Thyroid gland (tissue), 4 donors: ENCODE measurements around the gene GNE. TPM values are rescaled to one million over a fixed set of nuclear protein-coding genes. Genes with fewer than 3 reads are reported as not detected.
"Not testable (repeated sequence)": the region's sequence is repeated elsewhere in the genome, so short reads cannot be mapped to it uniquely, and the experiment has no call there.

ENCODE experiments used
- DNase-seq, 2 donors: peaks; one replicate each; pipeline ENCODE4 v3.0.0-alpha.2; 2019
- H3K27ac ChIP-seq, 3 donors: fragments of 200-600 bp; sonication (generic); 1 replicate in 2 of 3; 2 replicates in 1 of 3; pipeline ENCODE4 v1.5.1; 2016 to 2019; ENCODE audit warnings: mild to moderate bottlenecking in 1 of 3, moderate library complexity in 1 of 3
- H3K27me3 ChIP-seq: fragments of 200-600 bp; sonication (generic); one replicate; pipeline ENCODE4 v1.5.1; 2019
- H3K36me3 ChIP-seq, 2 donors: fragments of 200-600 bp; sonication (generic); one replicate each; pipeline ENCODE4 v1.5.1; 2016 to 2019
- H3K4me1 ChIP-seq, 2 donors: fragments of 200-600 bp; sonication (generic); one replicate each; pipeline ENCODE4 v1.5.1; 2017 to 2019
- H3K4me3 ChIP-seq, 3 donors: fragments of 200-600 bp; sonication (generic); replicated peaks in 1 of 3; 1 replicate in 2 of 3; 2 replicates in 1 of 3; pipeline ENCODE4 v1.5.1; 2016; ENCODE audit warnings: mild to moderate bottlenecking in 1 of 3
- H3K9me3 ChIP-seq: fragments of 200-600 bp; sonication (generic); one replicate; pipeline ENCODE4 v1.5.1; 2017
- CTCF ChIP-seq, 6 experiments: fragments of 200-600 bp in 3 of 6; fragments of 450-650 bp in 3 of 6; sonication (generic) in 3 of 6; IDR thresholded peaks; one replicate each; pipeline ENCODE4 v1.5.1; 2016 to 2019; ENCODE audit warnings: antibody characterized with exemption in 6 of 6, mild to moderate bottlenecking in 2 of 6, inconsistent platforms in 1 of 6, moderate library complexity in 1 of 6
- POLR2A ChIP-seq, 2 donors: fragments of 450-650 bp; IDR thresholded peaks; one replicate each; pipeline ENCODE4 v1.6.1; 2017; ENCODE audit warnings: antibody characterized with exemption in 2 of 2, mild to moderate bottlenecking in 2 of 2, moderate library complexity in 1 of 2
- WGBS, 2 donors: methylation state at CpG; one replicate each; pipeline ENCODE4 v1.1.5; 2017; 5-methylcytosine and 5-hydroxymethylcytosine counted together
- intact Hi-C: fragments of 100-400 bp; cut with DNase I; formaldehyde crosslinking; loops from one replicate; pipeline ENCODE4 v1.15.1; 2023
- total RNA-seq, 4 donors: library from RNA; depleted of rRNA; stranded (reverse); fragments of >200 nt; gene quantifications; one replicate each; pipeline ENCODE4 v1.2.3, GENCODE V29; 2016

Gene GNE
- total RNA-seq, 4 donors from 2014 or later, result 15.0 to 24.3 (median 16.1) TPM

GRCh38 chr9:36177571-36177970 is 80.7 kb downstream of the GNE start:
- Histone ChIP-seq H3K4me1 (no peaks in the 10 kb centered on the region), H3K9me3 (no peaks in the 10 kb centered on the region), H3K4me3 (no peak overlapping the region), H3K27ac (no peak overlapping the region), H3K36me3 (no peaks in the 10 kb centered on the region), H3K27me3 (no peaks in the 10 kb centered on the region)
- 83 to 85% methylated on average over 4 of the region's 4 CpGs for WGBS, 2 donors
- intact Hi-C loops, result no loop called here
- no peak for DNase-seq
- TF ChIP-seq POLR2A (IDR thresholded peaks at IDR 0.05) (no peak), CTCF (IDR thresholded peaks at IDR 0.05) (no peak)

- intact Hi-C loops, H3K4me1 ChIP-seq: not testable (repeated sequence)
These were observed 81.8 kb downstream of the GNE start for GRCh38 chr9:36176496-36176895.

GRCh38 chr9:36175209-36175608 is 83.0 kb downstream of the GNE start:
- intact Hi-C loops, result not testable (repeated sequence)

More at GRCh38 chr9:36176496-36176895, 81.8 kb downstream of the GNE start:
- WGBS, 2 donors, result 90 to 91% methylated on average over 10 of the region's 10 CpGs
- not testable (repeated sequence) for H3K4me3 ChIP-seq, H3K27ac ChIP-seq, DNase-seq, H3K36me3 ChIP-seq, H3K27me3 ChIP-seq, H3K9me3 ChIP-seq

GRCh38 chr9:36174731-36175130 is 83.5 kb downstream of the GNE start:
- H3K4me1 ChIP-seq, result no peaks in the 10 kb centered on the region
- no peak for DNase-seq
- H3K27me3 ChIP-seq, result no peaks in the 10 kb centered on the region
- no peaks in the 10 kb centered on the region for H3K9me3 ChIP-seq
- intact Hi-C loops, result no loop called here
- no peak overlapping the region for H3K4me3 ChIP-seq
- no peak overlapping the region for H3K27ac ChIP-seq
- 57 to 81% methylated on average over 2 to 3 of the region's 3 CpGs for WGBS, 2 donors
- TF ChIP-seq CTCF (IDR thresholded peaks at IDR 0.05) (no peak), POLR2A (IDR thresholded peaks at IDR 0.05) (no peak)
- no peaks in the 10 kb centered on the region for H3K36me3 ChIP-seq

More at GRCh38 chr9:36175209-36175608, 83.0 kb downstream of the GNE start:
- DNase-seq, H3K9me3 ChIP-seq, H3K4me1 ChIP-seq, H3K4me3 ChIP-seq, H3K27ac ChIP-seq, H3K27me3 ChIP-seq, H3K36me3 ChIP-seq: not testable (repeated sequence)
- 90 to 94% methylated on average over 3 of the region's 3 CpGs for WGBS, 2 donors

- 82 to 88% methylated on average over 7 of the region's 7 CpGs for WGBS, 2 donors
- no peak for DNase-seq
- intact Hi-C loops, result no loop called here
- Histone ChIP-seq H3K36me3 (no peaks in the 10 kb centered on the region), H3K4me3 (no peak overlapping the region), H3K27me3 (no peaks in the 10 kb centered on the region), H3K9me3 (no peaks in the 10 kb centered on the region), H3K4me1 (no peaks in the 10 kb centered on the region), H3K27ac (no peak overlapping the region)
- TF ChIP-seq POLR2A (IDR thresholded peaks at IDR 0.05) (no peak), CTCF (IDR thresholded peaks at IDR 0.05) (no peak)
These were observed 84.0 kb downstream of the GNE start for GRCh38 chr9:36174271-36174670.

- TF ChIP-seq POLR2A (IDR thresholded peaks at IDR 0.05) (no peak), CTCF (IDR thresholded peaks at IDR 0.05) (no peak)
- intact Hi-C loops, result no loop called here
- Histone ChIP-seq H3K36me3 (no peaks in the 10 kb centered on the region), H3K27me3 (no peaks in the 10 kb centered on the region), H3K9me3 (no peaks in the 10 kb centered on the region), H3K4me1 (no peaks in the 10 kb centered on the region), H3K27ac (no peak overlapping the region), H3K4me3 (no peak overlapping the region)
- WGBS, 2 donors, result 89 to 100% methylated on average over 2 of the region's 2 CpGs
- no peak for DNase-seq
These were observed 84.4 kb downstream of the GNE start for GRCh38 chr9:36173861-36174260.
